ENCODE results near the gene CARMIL3.

Gene CARMIL3

GRCh38 chr14:24062216-24062980 is 10.6 kb downstream of the CARMIL3 start:
- DNase-seq, result no peak

- no peak for DNase-seq
Measured at GRCh38 chr14:24063263-24063836, 11.5 kb downstream of the CARMIL3 start.

- no peak for DNase-seq
Measured at GRCh38 chr14:24064091-24064795, 12.4 kb downstream of the CARMIL3 start.

GRCh38 chr14:24064856-24065255 is 13.0 kb downstream of the CARMIL3 start:
- DNase-seq, result no peak

GRCh38 chr14:24065408-24065807 is 13.6 kb downstream of the CARMIL3 start:
- no peak for DNase-seq

- DNase-seq, result no peak
Measured at GRCh38 chr14:24066496-24067132, 14.8 kb downstream of the CARMIL3 start.

- no peak for DNase-seq
Measured at GRCh38 chr14:24067133-24068082, 15.6 kb downstream of the CARMIL3 start.

GRCh38 chr14:24068711-24069410 is 17.1 kb downstream of the CARMIL3 start:
- no peak for DNase-seq

GRCh38 chr14:24069411-24069735 is 17.6 kb downstream of the CARMIL3 start:
- no peak for DNase-seq

- no peak for DNase-seq
Measured at GRCh38 chr14:24070285-24071143, 18.7 kb downstream of the CARMIL3 start.

GRCh38 chr14:24071144-24071697 is 19.4 kb downstream of the CARMIL3 start, which contains the start of gene CPNE6:
Gene CPNE6 (plus strand): TSS chr14:24071562. CDS start chr14:24072937, 1,375 bp downstream.
- no peak for DNase-seq

GRCh38 chr14:24071836-24072430 is 20.1 kb downstream of the CARMIL3 start:
- no peak for DNase-seq

GRCh38 chr14:24072436-24072835 is 20.6 kb downstream of the CARMIL3 start:
- no peak for DNase-seq

- DNase-seq, result no peak
Measured at GRCh38 chr14:24072881-24073877, 21.4 kb downstream of the CARMIL3 start.

- no peak for DNase-seq
Measured at GRCh38 chr14:24074625-24075484, 23.0 kb downstream of the CARMIL3 start.

GRCh38 chr14:24075485-24076301 is 23.9 kb downstream of the CARMIL3 start:
- no peak for DNase-seq

GRCh38 chr14:24076302-24076601 is 24.4 kb downstream of the CARMIL3 start:
- no peak for DNase-seq

Measured in NCI-H2171 (cell line).